Neural cell (in vitro differentiated cells): Measurements from ENCODE around the gene SLCO2A1. TPM values are rescaled to one million over a fixed set of nuclear protein-coding genes. Genes with fewer than 3 reads are reported as not detected.

Source experiments
- H2AFZ ChIP-seq: fragments of 200-600, 300-800 bp; sonication (generic), shearing (Covaris generic); 2 replicates; pipeline ENCODE4 v1.6.0; 2014; ENCODE audit warnings: low read depth, mild to moderate bottlenecking, antibody characterized with exemption, low read length, moderate library complexity
- H3F3A ChIP-seq: fragments of 200-600 bp; shearing (Covaris generic); 2 replicates; pipeline ENCODE4 v1.6.1; 2016; ENCODE audit warnings: mild to moderate bottlenecking, moderate library complexity, mixed read lengths, antibody characterized with exemption, low read length; ENCODE audit not compliant: insufficient read depth, poor library complexity, severe bottlenecking
- H3K27ac ChIP-seq: fragments of 200-600, 300-800 bp; sonication (generic), shearing (Covaris generic); 2 replicates; pipeline ENCODE4 v1.5.1; 2014; ENCODE audit warnings: mild to moderate bottlenecking, low read length, moderate library complexity
- H3K27me3 ChIP-seq: fragments of 300-800, 200-600 bp; sonication (generic), shearing (Covaris generic); 2 replicates; pipeline ENCODE4 v1.6.0; 2014; ENCODE audit warnings: mild to moderate bottlenecking, low read depth, low read length, moderate library complexity; ENCODE audit not compliant: insufficient read depth
- H3K36me3 ChIP-seq: fragments of 300-800, 200-600 bp; sonication (generic), shearing (Covaris generic); 2 replicates; pipeline ENCODE4 v1.5.1; 2014; ENCODE audit warnings: mild to moderate bottlenecking, antibody characterized with exemption, low read length, moderate library complexity; ENCODE audit not compliant: insufficient read depth
- H3K4me2 ChIP-seq: fragments of 300-800, 200-600 bp; sonication (generic), shearing (Covaris generic); 2 replicates; pipeline ENCODE4 v1.6.0; 2014; ENCODE audit warnings: mild to moderate bottlenecking, low read length
- H3K4me3 ChIP-seq: fragments of 300-800, 200-600 bp; sonication (generic), shearing (Covaris generic); 2 replicates; pipeline ENCODE4 v1.5.1; 2014; ENCODE audit warnings: mild to moderate bottlenecking, low read length, moderate library complexity
- H3K79me2 ChIP-seq: fragments of 200-600 bp; shearing (Covaris generic); replicated peaks from 2 replicates; pipeline ENCODE4 v1.6.0; 2014; ENCODE audit warnings: mild to moderate bottlenecking, low read length, moderate library complexity; ENCODE audit not compliant: insufficient read depth
- H3K9ac ChIP-seq: fragments of 300-800, 200-600 bp; sonication (generic), shearing (Covaris generic); 2 replicates; pipeline ENCODE4 v1.6.1; 2016; ENCODE audit warnings: mild to moderate bottlenecking, low read length, mixed read lengths
- H3K9me2 ChIP-seq: fragments of 200-600 bp; shearing (Covaris generic); 2 replicates; pipeline ENCODE4 v1.6.1; 2016; ENCODE audit warnings: mild to moderate bottlenecking, low read length, mixed read lengths; ENCODE audit not compliant: insufficient read depth
- H3K9me3 ChIP-seq: fragments of 200-600, 300-800 bp; sonication (generic), shearing (Covaris generic); 2 replicates; pipeline ENCODE4 v1.6.1; 2016; ENCODE audit warnings: mild to moderate bottlenecking, mixed run types, low read length, moderate library complexity, mixed read lengths
- H4K20me1 ChIP-seq: fragments of 200-600 bp; shearing (Covaris generic); 2 replicates; pipeline ENCODE4 v1.6.1; 2016; ENCODE audit warnings: mild to moderate bottlenecking, mixed run types; ENCODE audit not compliant: insufficient read depth
- EP300 ChIP-seq: fragments of 450-650 bp; conservative IDR thresholded peaks from 2 replicates; pipeline ENCODE4 v1.6.1; 2014; ENCODE audit warnings: antibody characterized with exemption, mild to moderate bottlenecking, moderate library complexity; ENCODE audit not compliant: poor library complexity, severe bottlenecking
- EZH2 ChIP-seq: fragments of 200-600, 300-800 bp; shearing (Covaris generic), sonication (generic); IDR thresholded peaks from 2 replicates; pipeline ENCODE4 v1.6.1; 2014; ENCODE audit warnings: antibody characterized with exemption, low read length, borderline replicate concordance, mild to moderate bottlenecking; ENCODE audit not compliant: insufficient read depth, poor library complexity, severe bottlenecking
- MXI1 ChIP-seq: fragments of 450-650 bp; conservative IDR thresholded peaks from 2 replicates; pipeline ENCODE4 v1.6.1; 2014; ENCODE audit warnings: antibody characterized with exemption, mild to moderate bottlenecking; ENCODE audit not compliant: poor library complexity, severe bottlenecking
- POLR2AphosphoS5 ChIP-seq: IDR thresholded peaks from 2 replicates; pipeline ENCODE4 v1.6.1; 2012
- RAD21 ChIP-seq: fragments of 450-650 bp; conservative IDR thresholded peaks from 2 replicates; pipeline ENCODE4 v1.6.1; 2014; ENCODE audit warnings: antibody characterized with exemption, mild to moderate bottlenecking, moderate library complexity
- SMC3 ChIP-seq: fragments of 450-650 bp; conservative IDR thresholded peaks from 2 replicates; pipeline ENCODE4 v1.6.1; 2014; ENCODE audit warnings: antibody characterized with exemption, mild to moderate bottlenecking, moderate library complexity; ENCODE audit not compliant: poor library complexity
- TAF1 ChIP-seq: IDR thresholded peaks from 2 replicates; pipeline ENCODE4 v1.6.1; 2012; ENCODE audit warnings: low read depth
- polyA plus RNA-seq: library from polyadenylated mRNA; depleted of rRNA; stranded (reverse); fragments of >200 nt; gene quantifications from 2 replicates; pipeline ENCODE4 v1.2.3, GENCODE V29; 2014
- TF ChIP-seq, protein P1 (sequence below): fragments of 450-650 bp; IDR thresholded peaks from 2 replicates; pipeline ENCODE4 v1.5.1; 2014; ENCODE audit warnings: antibody characterized with exemption, mild to moderate bottlenecking, moderate library complexity; ENCODE audit not compliant: poor library complexity, severe bottlenecking
- TF ChIP-seq, protein P2 (sequence below): IDR thresholded peaks from 2 replicates; pipeline ENCODE4 v1.6.1; 2012; ENCODE audit warnings: borderline replicate concordance

SLCO2A1 gene
- polyA plus RNA-seq, 1 donor from 2014 or later = not detected

DNA sequence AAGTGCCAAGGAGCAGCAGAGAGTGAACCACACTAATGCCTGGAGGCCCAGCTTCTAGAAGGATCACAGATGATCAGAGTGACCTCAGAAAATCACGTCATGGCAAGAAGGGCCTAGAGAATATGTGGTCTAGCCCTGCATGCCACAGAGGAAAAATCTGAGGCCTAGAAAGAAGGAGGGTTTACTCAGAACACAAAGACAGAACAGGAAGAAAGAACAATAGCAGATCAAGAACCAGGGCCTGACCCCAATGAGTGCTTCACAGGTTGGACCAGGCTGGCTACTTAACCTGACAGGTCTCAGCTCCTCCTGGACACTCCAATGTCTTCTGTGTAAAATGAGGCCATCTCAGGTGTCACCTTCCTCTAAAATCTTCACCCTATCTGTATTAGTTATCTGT lies 148.2 kb downstream of the SLCO2A1 start:
- Histone ChIP-seq H2AFZ (no peak overlapping the region), H4K20me1 (no peaks in the 10 kb centered on the region), H3K4me3 (no peak overlapping the region), H3K9me3 (no peaks in the 10 kb centered on the region), H3K9me2 (no peaks in the 10 kb centered on the region), H3K79me2 (peaks cover 22% of the 10 kb centered on the region), H3K27ac (no peak overlapping the region), H3K4me2 (no peak overlapping the region), H3K9ac (no peak overlapping the region), H3K27me3 (no peaks in the 10 kb centered on the region), H3K36me3 (peaks cover 7% of the 10 kb centered on the region), H3F3A (no peaks in the 10 kb centered on the region)
- no peak for TF ChIP-seq POLR2AphosphoS5
- no peak for TF ChIP-seq EP300
- TF ChIP-seq, protein P1, sequence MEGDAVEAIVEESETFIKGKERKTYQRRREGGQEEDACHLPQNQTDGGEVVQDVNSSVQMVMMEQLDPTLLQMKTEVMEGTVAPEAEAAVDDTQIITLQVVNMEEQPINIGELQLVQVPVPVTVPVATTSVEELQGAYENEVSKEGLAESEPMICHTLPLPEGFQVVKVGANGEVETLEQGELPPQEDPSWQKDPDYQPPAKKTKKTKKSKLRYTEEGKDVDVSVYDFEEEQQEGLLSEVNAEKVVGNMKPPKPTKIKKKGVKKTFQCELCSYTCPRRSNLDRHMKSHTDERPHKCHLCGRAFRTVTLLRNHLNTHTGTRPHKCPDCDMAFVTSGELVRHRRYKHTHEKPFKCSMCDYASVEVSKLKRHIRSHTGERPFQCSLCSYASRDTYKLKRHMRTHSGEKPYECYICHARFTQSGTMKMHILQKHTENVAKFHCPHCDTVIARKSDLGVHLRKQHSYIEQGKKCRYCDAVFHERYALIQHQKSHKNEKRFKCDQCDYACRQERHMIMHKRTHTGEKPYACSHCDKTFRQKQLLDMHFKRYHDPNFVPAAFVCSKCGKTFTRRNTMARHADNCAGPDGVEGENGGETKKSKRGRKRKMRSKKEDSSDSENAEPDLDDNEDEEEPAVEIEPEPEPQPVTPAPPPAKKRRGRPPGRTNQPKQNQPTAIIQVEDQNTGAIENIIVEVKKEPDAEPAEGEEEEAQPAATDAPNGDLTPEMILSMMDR = no peak
- TF ChIP-seq, protein P2, sequence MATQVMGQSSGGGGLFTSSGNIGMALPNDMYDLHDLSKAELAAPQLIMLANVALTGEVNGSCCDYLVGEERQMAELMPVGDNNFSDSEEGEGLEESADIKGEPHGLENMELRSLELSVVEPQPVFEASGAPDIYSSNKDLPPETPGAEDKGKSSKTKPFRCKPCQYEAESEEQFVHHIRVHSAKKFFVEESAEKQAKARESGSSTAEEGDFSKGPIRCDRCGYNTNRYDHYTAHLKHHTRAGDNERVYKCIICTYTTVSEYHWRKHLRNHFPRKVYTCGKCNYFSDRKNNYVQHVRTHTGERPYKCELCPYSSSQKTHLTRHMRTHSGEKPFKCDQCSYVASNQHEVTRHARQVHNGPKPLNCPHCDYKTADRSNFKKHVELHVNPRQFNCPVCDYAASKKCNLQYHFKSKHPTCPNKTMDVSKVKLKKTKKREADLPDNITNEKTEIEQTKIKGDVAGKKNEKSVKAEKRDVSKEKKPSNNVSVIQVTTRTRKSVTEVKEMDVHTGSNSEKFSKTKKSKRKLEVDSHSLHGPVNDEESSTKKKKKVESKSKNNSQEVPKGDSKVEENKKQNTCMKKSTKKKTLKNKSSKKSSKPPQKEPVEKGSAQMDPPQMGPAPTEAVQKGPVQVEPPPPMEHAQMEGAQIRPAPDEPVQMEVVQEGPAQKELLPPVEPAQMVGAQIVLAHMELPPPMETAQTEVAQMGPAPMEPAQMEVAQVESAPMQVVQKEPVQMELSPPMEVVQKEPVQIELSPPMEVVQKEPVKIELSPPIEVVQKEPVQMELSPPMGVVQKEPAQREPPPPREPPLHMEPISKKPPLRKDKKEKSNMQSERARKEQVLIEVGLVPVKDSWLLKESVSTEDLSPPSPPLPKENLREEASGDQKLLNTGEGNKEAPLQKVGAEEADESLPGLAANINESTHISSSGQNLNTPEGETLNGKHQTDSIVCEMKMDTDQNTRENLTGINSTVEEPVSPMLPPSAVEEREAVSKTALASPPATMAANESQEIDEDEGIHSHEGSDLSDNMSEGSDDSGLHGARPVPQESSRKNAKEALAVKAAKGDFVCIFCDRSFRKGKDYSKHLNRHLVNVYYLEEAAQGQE = no peak
- no peak for TF ChIP-seq RAD21
- TF ChIP-seq EZH2 = no peak
- no peak for TF ChIP-seq MXI1
- no peak for TF ChIP-seq SMC3
- no peak for TF ChIP-seq TAF1

DNA sequence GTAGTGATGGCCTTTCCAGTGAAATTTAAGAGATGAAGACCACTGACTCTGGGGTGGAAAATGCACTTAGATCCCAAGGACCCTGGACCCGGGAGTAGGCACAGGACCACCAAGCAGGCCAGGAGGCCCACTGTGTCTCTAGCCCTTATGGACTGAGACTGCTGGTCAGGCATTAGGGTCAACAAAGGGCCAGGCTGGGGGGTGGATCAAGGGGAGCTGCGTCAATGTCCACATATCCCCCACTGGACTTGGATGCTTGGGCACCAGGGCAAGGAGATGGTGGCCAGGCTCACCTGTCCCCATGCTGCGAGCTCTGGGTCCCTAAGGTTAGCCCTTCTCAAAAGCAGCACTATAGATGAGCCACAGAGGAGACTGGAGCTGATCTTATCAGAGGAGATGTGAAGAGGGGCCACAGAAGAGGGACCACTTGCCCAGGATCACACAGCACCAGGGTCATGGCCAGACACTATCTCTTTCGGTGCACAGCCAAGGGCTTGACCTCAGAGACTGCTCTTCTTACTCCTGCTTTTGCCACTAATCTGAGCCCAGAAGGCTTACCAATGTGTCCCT lies 148.8 kb downstream of the SLCO2A1 start:
- H3K36me3 ChIP-seq = peaks cover 7% of the 10 kb centered on the region
- no peak overlapping the region for H3K27ac ChIP-seq
- no peaks in the 10 kb centered on the region for H4K20me1 ChIP-seq
- H3K79me2 ChIP-seq = peaks cover 22% of the 10 kb centered on the region
- TF ChIP-seq, protein P2 = no peak
- TF ChIP-seq EZH2 = no peak
- no peak for TF ChIP-seq MXI1
- TF ChIP-seq EP300 = no peak
- no peak for TF ChIP-seq SMC3
- TF ChIP-seq POLR2AphosphoS5 = no peak
- TF ChIP-seq RAD21 = no peak
- TF ChIP-seq TAF1 = no peak
- TF ChIP-seq, protein P1 = no peak
- H3K9ac ChIP-seq = no peak overlapping the region
- no peak overlapping the region for H3K4me3 ChIP-seq
- no peak overlapping the region for H3K4me2 ChIP-seq
- no peaks in the 10 kb centered on the region for H3K9me3 ChIP-seq
- no peaks in the 10 kb centered on the region for H3K9me2 ChIP-seq
- no peaks in the 10 kb centered on the region for H3F3A ChIP-seq
- H2AFZ ChIP-seq = no peak overlapping the region
- H3K27me3 ChIP-seq = no peaks in the 10 kb centered on the region
